NCI-H345 treated with DMSO at 0.1 percent for 48 hours (cell line): Measurements from ENCODE around the gene ANO7.

ENCODE experiments used
- DNase-seq: peaks from one replicate; lab custom pipeline; 2025; ENCODE audit not compliant: unreplicated experiment; lab: John Stamatoyannopoulos, UW

Gene ANO7

GRCh38 chr2:241207641-241208040 lies 19.2 kb downstream of the ANO7 start:
- DNase-seq: no peak

GRCh38 chr2:241208058-241208457 lies 19.6 kb downstream of the ANO7 start:
- no peak for DNase-seq

- no peak for DNase-seq
Measured at GRCh38 chr2:241209271-241209670, 20.8 kb downstream of the ANO7 start.

GRCh38 chr2:241211276-241211675 lies 22.8 kb downstream of the ANO7 start:
- DNase-seq: peak; percentile 50

GRCh38 chr2:241213041-241213440 lies 24.6 kb downstream of the ANO7 start:
- no peak for DNase-seq

GRCh38 chr2:241213567-241213966 lies 25.1 kb downstream of the ANO7 start:
- no peak for DNase-seq

- no peak for DNase-seq
Measured at GRCh38 chr2:241214209-241214608, 25.7 kb downstream of the ANO7 start.

GRCh38 chr2:241214766-241215165 lies 26.3 kb downstream of the ANO7 start:
- DNase-seq: no peak

- no peak for DNase-seq
Measured at GRCh38 chr2:241215421-241215820, 26.9 kb downstream of the ANO7 start.

GRCh38 chr2:241216211-241216761 lies 27.8 kb downstream of the ANO7 start:
- no peak for DNase-seq

GRCh38 chr2:241217320-241218031 lies 29.0 kb downstream of the ANO7 start:
- DNase-seq: no peak

- DNase-seq: no peak
Measured at GRCh38 chr2:241218131-241219029, 29.9 kb downstream of the ANO7 start.

- no peak for DNase-seq
Measured at GRCh38 chr2:241219030-241219382, 30.5 kb downstream of the ANO7 start.

- no peak for DNase-seq
Measured at GRCh38 chr2:241219856-241220356, 31.4 kb downstream of the ANO7 start.

GRCh38 chr2:241223211-241224017 lies 34.9 kb downstream of the ANO7 start:
- DNase-seq: no peak

- no peak for DNase-seq
Measured at GRCh38 chr2:241224018-241224850, 35.8 kb downstream of the ANO7 start.

- DNase-seq: no peak
Measured at GRCh38 chr2:241224851-241225438, 36.5 kb downstream of the ANO7 start.

GRCh38 chr2:241225545-241225944 lies 37.1 kb downstream of the ANO7 start:
- DNase-seq: no peak

- DNase-seq: no peak
Measured at GRCh38 chr2:241225983-241226382, 37.5 kb downstream of the ANO7 start.
